Dermis blood vessel endothelial cell (primary cell): Measurements from ENCODE around the gene SUGP2. TPM values are rescaled to one million over a fixed set of nuclear protein-coding genes. Genes with fewer than 3 reads are reported as not detected.

Experiments
- DNase-seq: peaks from one replicate; pipeline ENCODE4 v3.0.0; 2010
- total RNA-seq: library from RNA; depleted of rRNA; stranded (reverse); fragments of >200 nt; gene quantifications from 2 replicates; pipeline ENCODE4 v1.2.3, GENCODE V29; 2014

Gene SUGP2
- total RNA-seq, result 22.0 and 24.8 TPM in 2 replicates

- peak; percentile 92 for DNase-seq
Measured at GRCh38 chr19:19033426-19034203, at the start of gene SUGP2, which contains the start of gene ARMC6. Gene SUGP2 (minus strand): TSS chr19:19033517. CDS start chr19:19031071, 2,446 bp downstream. Gene ARMC6 (plus strand): TSS chr19:19033603. CDS start chr19:19034210, 607 bp downstream.

- no peak for DNase-seq
Measured at GRCh38 chr19:19081642-19082151, 48.4 kb upstream of the SUGP2 start.

DNA sequence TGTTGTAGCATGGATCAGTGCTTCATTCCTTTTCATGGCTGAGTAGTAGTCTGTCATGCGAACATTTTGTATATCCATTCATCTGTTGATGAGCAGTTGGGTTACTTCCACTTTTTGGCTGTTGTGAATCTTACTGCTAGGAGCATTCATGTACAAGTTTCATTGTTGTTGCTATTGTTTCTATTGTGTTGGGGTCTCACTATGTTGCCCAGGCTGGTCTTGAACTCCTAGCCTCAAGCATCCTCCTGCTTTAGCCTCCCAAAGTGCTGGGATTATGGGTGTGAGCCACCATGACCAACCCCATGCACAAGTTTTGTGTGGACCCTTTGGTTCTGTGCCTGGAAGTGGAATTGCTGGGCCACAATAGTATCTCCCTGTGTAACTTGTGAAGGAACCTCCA, 46.3 kb upstream of the SUGP2 start:
- DNase-seq, result no peak

DNA sequence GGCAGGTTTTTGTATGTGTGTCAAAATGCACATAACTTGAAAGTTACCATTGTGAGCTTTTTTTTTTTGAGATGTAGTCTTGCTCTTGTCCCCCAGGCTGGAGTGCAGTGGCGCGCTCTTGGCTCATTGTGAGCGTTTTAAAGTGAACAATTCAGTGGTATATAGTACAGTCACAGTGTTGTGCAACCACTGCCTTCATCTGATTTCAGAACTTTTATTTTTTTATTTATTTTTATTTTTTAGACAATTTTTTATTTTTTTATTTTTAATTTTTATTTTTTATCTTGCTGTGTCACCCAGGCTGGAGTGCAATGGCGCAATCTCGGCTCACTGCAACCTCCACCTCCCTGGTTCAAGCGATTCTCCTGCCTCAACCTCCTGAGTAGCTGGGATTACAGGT, 45.5 kb upstream of the SUGP2 start:
- DNase-seq, result no peak

DNA sequence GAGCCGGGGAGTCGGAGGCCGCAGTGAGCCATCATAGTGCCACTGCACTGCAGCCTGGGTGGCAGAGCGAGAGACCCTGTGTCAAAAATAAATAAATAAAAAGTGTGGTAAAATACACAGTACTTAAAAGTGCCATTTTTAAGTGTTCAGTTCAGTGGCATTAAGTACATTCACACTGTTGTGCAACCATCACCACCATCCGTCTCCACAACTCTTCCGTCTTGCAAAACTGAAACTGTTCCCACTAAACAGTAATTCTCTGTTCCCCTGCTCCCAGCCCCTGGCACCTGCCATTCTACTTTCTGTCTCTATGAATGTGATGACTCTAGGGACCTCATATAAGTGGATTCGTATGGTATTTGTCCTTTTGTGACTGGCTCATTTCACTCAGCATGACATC, 43.8 kb upstream of the SUGP2 start:
- DNase-seq, result no peak

GRCh38 chr19:19076476-19076875, 43.2 kb upstream of the SUGP2 start:
- no peak for DNase-seq

GRCh38 chr19:19075126-19075525, 41.8 kb upstream of the SUGP2 start:
- DNase-seq, result peak; percentile 51

GRCh38 chr19:19074196-19074882, 41.0 kb upstream of the SUGP2 start:
- DNase-seq, result peak; percentile 25

DNA sequence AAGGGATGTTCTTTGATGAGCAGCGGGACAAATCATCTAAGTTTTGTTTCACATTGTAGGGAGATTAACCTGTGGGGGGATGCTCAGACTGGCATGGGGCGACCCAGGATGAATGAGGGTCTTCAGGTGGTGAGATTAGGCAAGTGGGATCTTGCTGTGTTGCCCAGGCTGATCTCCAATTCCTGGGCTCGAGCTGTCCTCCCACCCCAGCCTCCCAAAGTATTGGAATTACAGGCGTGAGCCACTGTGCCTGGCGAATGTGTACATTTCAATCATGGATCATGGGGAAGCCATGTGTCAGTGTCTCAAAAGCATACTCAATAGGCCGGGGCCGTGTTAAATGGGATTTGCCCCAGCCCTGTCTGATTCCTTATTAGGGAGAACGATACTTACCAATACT, 38.6 kb upstream of the SUGP2 start:
- no peak for DNase-seq

DNA sequence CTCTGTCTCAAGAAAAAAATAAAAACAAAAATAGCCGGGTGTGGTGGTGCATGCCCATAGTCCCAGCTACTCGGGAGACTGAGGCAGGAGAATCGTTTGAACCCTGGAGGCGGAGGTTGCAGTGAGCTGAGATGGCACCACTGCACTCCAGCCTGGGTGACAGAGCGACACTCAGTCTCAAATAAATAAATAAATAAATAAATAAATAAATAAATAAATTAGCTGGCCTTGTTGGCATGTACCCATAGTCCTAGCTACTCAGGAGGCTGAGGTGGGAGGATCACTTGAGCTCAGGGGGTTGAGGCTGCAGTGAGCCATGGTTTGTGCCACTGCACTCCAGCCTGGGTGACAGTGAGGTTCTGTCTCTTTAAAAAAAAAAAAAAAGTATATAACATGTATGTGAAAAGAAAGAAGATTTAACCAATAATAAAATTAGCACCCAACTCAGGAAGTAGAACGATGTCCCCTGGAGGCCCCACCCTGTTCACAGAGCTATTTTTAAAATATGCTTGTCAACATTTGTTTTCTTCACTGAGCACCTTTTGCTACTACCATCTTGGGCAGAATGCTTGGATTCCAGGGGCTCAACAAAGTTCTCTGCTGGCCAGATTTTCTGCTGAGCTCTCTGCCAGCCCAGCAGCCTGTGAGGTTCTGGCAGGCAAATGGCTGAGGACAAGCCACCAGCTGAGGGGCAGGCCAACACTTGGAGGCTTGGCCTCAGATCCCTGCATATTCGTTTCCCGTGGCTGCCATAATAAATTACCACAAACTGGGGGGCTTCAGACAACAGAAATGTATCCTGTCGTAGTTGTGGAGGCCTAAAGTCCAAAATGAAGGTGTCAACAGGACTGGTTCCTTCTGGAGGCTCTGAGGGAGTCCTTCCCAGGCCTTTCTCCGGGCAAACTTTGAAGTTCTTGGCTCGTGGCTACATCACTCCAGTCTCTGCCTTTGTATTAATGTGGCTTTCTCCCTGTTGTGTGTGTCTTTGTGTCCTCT, 35.6 kb upstream of the SUGP2 start:
- DNase-seq, result no peak

GRCh38 chr19:19067276-19068072, 34.2 kb upstream of the SUGP2 start:
- no peak for DNase-seq

- peak; percentile 28 for DNase-seq
Measured at GRCh38 chr19:19064811-19065745, 31.8 kb upstream of the SUGP2 start.

- no peak for DNase-seq
Measured at GRCh38 chr19:19064098-19064722, 30.9 kb upstream of the SUGP2 start.

GRCh38 chr19:19063183-19064097, 30.1 kb upstream of the SUGP2 start, which contains the start of gene SLC25A42:
Gene SLC25A42 (plus strand): TSS chr19:19063994. CDS start chr19:19096125, 32,131 bp downstream.
- DNase-seq, result peak; percentile 100

DNA sequence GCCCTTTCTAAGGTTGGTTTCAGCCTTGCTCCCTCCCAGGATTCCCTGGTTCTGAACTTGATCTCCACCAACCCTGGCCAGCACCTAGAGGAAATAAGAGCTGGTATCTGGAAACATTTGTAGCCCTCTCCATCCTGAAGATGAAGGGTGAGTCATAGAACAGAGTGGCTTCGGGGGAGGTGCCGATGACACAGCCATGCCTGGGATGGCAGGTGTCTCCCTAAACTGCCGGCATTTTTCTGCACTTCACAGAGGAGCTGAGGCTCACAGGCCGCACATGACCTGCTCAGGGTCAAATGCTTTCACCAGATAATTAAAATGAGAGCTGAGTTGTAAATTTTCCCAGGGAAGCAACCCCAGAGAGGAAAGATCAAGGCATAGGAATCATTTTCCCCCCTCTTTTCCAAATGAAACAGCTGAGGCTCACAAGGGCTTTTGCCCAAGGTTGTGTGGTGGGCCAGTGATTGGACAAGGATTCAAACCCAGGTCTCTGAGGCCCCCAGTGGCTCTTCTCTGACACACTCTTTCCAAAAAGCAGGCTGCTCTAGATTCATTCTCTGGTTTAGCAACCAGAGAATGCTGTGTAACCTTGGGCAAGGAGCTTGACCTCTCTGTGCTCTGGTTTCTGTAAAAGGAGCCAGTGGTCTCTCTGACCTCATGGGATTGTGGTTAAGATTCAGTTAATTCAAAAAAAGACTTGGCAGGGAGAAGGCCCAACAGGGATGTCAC, 29.3 kb upstream of the SUGP2 start:
- DNase-seq, result peak; percentile 22

- no peak for DNase-seq
Measured at GRCh38 chr19:19061506-19061905, 28.2 kb upstream of the SUGP2 start.

DNA sequence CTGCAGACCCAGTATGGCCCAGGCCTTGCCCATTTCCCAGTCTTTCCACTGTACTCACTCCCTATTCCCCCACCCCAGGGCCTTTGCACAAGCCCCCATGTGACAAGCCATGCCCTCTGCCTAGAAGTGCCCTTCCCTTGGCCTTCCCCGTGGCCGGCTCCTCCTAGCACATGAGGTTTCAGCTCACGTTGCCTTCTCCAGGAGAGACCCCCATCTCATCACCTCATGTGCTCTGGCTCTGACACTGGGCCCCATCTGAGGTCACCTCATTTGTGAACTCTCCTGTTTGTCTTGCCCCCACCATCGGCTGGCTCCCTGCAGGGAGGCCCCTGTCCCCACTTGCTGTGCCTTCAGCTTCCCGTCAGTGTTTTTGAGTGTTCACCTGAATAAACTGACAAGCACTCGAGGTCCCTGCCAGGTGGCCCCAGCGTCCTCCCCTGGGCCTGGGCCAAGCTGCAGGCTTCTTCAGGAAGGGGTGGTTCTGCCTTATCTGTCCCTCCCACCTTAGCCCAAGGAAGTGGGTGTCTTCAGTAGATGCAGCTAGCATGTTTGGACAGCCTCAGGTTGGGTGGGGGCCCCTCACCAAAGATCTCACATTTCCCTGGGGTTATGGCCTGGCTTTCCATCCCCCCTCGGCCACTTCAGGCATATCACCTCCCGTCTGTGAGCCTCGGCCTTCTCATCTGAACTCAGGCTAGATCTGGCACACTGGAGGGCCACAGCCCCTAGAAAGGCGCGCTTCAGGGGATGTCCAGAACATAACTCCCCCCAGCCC, 26.7 kb upstream of the SUGP2 start:
- DNase-seq, result no peak
